HG02759 (cell line): Measurements from ENCODE around the gene IDI2.
A peak's percentile ranks its signal among the peaks of the same experiment; 100 is the strongest.
"Not testable (repeated sequence)": the region's sequence is repeated elsewhere in the genome, so short reads cannot be mapped to it uniquely, and the experiment has no call there.

ENCODE experiments used
- ATAC-seq: cut with Tn5 transposase; IDR thresholded peaks from one replicate; pipeline ENCODE4 v1.9.1; 2021; ENCODE audit warnings: mild to moderate bottlenecking, moderate library complexity; ENCODE audit not compliant: unreplicated experiment

IDI2 gene

DNA sequence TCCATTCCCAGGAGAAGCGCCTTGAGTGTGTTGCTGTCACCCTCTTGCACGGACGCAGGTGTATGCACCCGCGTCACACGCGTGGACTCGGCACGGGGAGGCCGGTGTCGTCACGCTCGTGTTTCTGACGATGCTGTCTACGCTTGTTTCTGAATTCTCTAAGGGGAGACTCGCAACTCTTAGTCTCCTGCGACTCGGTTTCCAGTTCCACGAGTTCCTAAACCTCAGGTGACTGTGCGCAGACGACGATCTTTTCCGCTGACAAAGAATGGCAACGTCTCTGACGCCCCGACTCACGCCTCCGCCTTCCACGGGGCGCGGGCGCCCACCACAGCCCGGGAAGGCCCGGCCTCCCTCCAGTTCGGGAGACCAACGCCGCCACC lies 22.7 kb upstream of the IDI2 start:
- no peak for ATAC-seq

DNA sequence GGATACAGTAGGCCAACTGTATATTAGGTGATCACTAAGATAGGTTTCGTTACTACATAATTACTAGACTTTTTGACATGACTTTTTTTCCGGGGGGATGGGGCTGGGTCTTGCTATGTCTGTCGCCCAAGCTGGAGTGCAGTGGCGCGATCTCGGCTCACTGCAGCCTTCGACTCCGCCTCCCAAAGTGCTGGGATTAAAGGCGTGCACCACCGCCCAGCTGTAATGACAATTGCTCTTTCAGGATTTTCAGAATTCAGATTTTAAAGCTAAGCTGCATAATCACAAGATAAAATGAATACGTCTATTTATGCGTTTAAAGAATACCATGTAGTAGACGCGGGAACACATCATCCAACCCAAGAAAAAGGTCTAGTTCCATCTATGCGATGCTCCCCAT lies 22.3 kb upstream of the IDI2 start:
- ATAC-seq = no peak

DNA sequence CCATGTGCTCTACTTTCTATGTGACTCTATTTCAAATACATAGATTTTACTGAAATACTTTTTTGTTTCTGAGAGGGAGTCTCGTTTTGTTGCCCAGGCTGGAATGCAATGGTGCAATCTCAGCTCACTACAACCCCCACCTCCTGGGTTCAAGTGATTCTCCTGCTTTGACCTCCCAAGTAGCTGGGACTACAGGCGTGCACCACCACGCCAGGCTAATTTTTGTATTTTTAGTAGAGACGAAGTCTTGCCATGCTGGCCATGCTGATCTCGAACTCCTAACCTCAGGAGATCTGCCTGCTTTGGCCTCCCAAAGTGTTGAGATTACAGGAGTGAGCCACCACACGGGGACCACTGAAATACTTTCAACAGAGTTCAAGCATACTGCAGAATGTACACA lies 19.8 kb upstream of the IDI2 start:
- no peak for ATAC-seq

DNA sequence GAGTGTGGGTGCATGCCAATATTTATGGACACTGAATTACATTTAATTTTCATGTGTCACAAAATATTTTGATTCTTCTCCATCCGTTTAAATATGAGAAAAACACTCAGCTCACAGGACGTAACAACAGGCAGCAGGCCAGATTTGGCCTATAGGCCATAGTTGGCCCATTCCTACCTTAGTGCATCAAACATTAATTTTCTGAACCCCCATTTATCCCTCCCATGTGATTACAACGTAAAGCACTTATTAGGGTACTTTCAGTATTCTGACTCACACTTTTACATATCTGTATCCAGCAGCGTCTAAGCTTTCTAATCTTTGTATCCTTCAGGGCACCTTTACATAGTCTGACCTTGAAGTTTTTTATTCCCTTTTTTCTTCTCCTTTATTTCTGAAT lies 19.3 kb upstream of the IDI2 start:
- ATAC-seq = no peak

DNA sequence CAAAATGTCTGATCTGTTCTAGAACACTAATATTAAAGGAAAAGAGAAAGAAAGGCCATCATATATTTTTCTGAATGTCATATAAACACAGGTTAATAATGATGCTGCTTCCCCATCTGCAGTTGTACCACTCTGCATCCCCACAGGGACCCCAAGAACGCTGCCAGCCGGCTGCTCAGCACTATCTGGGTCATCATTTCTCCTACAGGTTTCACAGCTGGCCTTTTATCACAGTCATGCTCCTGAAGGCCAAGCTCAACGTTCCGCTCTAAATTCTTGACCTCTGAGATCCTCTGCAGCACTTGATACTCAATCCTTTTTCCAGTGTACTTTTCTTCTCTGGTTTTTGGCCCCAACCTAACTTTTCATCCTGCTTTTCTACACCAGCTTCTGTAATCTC lies 18.5 kb upstream of the IDI2 start:
- no peak for ATAC-seq

DNA sequence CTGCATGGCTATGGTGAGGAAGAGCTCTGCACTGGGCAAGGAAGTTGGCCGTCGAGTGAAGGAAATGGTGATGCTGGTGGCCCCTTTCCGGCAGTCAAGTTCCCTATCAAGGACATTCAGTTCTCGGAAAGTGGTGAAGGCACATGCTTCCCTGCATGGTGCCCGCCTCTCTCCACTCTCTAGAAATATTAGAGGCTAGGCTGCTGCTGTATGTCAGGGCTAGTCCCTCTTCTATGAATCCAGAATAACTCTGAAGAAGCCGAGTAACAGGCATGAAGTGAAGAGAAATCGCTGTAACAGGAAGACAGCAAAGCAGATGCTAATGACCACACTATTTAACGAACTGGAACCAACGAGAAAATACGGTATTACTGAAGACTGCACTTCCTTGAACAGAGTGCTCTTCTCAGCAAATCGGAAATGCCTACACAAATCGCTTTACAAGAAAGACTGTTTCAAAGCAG lies 17.9 kb upstream of the IDI2 start:
- ATAC-seq = peak; percentile 58

DNA sequence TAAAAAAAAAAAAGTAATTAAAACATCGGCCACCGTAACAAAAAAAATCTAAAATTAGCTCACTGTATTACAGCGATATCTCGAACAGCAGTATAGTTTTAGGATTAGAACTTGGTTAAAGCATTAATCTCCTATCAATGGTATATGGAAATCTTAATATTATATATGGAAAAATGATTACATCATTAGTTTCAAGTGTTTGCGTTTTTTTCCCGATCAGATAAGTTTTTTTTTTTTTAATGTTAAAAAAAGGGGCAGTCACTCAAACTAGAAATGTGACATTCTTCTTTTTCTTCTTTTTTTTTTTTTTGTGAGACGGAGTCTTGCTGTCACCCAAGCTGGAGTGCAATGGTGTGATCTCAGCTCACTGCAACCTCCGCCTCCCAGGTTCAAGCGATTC lies 15.9 kb upstream of the IDI2 start:
- ATAC-seq = no peak

DNA sequence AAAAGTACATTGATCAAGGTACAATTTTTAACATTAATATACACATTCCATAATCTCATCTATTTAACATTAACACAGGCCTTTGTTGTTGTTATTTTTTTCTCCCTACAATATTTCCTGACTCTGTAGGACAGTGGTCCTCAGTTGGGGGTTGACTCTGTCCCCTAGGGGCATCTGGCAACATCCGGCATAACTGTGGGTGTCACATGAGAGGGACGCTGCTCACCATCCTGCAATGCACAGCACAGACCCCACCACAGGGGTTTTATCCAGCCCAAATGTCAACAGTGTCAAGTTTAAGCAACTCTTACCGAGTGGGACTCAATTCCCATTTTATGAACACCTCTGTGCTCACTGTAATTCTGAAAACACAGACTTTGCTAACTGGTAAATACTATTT lies 14.5 kb upstream of the IDI2 start:
- ATAC-seq = no peak

DNA sequence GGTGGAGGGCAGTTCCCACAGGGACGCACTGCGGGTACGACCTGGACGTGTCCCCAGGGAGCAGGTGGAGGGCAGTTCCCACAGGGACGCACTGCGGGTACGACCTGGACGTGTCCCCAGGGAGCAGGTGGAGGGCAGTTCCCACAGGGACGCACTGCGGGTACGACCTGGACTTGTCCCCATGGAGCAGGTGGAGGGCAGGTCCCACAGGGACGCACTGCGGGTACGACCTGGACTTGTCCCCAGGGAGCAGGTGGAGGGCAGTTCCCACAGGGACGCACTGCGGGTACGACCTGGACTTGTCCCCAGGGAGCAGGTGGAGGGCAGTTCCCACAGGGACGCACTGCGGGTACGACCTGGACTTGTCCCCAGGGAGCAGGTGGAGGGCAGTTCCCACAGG lies 13.1 kb upstream of the IDI2 start:
- not testable (repeated sequence) for ATAC-seq

DNA sequence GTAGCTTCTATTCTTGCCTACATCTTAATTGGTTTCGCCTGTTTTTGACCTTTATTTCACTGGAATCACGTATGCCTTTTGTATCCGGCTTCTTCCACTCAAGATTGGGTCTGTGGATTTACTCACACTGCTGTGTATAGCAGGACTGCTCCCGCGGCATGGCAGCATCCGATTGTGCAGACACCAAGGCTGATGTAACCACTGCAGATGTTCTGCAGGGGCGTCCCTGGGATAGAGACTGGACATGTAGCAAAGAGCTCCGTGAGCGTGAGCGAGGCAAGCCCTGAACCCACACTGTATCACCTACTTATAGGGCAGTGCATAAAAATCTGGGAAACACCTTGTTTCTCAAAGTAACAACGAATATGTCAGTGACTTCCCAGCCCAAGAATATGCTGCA lies 11.4 kb upstream of the IDI2 start:
- no peak for ATAC-seq

DNA sequence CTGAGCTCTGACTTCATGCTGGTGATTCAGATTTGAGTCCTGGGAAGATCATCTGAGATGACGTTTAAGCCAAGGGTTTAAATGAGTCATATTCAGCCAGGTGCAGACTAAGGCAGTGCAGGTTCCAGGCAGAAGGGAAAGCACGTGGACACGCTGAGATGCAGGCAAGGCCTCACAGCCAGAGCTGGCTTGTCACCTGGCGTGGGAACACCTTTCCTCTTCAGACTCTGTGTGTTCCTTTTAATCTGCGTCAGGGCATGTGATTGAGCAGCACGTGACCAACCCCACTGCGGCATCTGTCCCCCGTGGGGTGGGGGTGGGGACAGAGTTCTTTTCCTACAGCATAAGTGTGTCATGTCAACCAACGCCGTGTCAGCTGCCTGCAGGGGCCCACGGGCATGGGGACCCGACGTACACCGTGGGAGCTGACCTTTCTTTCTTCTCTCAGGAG lies 10.7 kb upstream of the IDI2 start:
- ATAC-seq = peak; percentile 82

DNA sequence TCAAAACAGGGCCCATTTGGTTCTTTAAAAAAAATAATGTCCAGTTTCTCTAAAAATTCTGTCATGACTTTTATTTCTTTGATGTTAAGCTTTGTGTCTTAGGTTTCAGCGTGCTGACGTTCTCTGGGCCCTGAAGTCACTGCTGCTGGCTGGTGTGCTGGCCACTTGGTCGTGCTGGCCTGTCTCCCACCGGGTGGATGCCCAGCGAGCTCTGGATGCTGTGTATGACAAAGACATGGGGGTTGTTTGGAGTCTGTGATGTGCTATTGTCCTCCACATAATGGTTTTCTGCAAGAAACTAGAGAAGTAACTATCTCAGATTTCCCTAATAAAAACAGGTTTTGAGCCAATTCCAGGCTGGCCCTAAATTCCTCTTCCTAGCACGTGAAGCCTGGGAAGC lies 9.5 kb upstream of the IDI2 start:
- ATAC-seq = no peak

DNA sequence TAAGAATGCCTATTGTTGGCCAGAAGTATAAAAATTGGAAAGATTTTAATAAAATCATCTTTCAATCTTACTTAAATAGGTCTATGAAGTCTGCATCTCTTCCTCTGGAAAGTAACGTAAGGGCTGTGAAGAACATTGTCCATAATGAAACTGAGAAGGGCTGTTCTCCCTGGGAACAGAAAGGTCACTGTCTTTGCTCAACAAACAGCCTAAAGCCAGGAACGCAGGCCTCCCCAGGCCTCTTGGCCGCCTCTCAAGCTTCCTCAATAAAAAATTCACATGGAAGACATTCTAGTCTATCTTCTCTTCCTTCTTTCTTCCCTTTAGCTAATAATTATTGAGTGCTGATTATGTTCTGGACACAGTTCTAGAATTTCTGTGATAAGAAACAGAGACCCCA lies 9.1 kb upstream of the IDI2 start:
- ATAC-seq = no peak

DNA sequence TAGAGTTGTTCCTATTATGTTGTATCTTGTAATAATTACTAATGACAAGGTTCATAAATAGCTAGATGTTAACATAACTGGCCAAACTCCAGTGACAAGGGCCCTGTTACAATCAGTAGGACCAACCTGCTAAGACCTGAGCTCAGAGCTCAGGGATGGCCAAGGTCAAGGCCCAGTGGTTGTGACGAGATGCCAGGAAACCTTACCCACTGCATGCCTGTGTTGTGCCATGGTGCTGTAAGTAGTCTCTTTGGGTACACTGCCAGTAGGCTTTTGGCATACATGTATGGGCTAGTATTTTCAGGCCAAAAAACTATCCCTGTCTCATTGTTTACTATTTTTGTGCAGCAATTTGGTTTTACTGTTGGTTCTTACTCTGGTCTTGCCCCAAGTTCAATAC lies 7.9 kb upstream of the IDI2 start:
- ATAC-seq = no peak

DNA sequence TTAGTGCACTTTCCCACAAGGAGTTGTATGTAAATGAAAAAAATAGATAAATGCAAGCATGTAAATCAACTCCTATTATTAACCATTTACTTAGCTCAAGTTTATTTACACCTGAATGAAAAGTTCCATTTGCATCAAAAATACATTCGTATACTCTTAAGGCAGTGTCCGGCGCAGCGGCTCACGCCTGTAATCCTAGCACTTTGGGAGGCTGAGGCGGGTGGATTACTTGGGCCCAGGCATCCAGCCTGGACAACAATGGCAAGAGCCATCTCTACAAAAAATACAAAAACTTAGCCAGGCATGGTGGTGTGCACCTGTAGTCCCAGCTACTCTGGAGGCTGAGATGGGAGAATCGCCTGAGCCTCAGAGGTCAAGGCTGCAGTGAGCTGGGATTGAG lies 4.2 kb upstream of the IDI2 start:
- ATAC-seq = no peak

DNA sequence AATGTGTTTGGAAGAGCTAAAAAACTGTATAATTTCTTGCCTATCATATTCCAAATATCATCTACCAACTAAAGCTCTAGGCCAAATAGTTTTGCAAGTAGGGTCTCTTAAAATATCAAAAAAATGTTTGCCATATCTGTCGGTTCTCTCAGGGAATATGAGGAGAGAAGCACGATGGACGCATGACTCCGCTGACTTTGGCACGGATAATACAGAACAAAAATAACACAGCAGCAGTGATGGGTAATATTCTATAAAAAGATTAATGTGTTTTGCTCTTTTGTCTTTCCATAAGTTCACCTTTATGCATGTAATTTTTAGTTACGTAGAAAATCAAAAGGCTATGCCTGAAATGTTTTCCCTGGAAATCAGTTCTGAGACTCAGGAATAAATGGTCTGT lies 919 bp upstream of the IDI2 start:
- ATAC-seq = no peak

DNA sequence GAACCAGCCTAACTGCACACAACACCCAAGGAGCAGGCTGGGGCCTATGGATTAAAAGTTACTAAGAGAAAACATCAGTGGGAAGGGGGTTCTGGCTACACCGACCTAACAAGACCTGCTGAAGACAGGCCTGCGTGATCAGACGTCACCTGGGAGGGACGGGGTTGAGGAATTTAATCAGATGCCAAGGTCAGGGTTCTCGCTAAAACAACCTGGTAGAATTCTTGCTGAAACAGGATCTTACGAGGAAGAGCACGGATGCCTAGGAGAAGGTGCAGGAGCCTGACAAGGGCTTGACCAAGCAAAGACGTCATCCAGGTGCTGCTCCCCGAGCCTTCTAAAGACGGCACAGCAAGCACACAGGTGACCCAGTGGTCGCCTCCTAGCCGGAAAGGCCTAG lies 1.6 kb downstream of the IDI2 start:
- ATAC-seq = no peak

DNA sequence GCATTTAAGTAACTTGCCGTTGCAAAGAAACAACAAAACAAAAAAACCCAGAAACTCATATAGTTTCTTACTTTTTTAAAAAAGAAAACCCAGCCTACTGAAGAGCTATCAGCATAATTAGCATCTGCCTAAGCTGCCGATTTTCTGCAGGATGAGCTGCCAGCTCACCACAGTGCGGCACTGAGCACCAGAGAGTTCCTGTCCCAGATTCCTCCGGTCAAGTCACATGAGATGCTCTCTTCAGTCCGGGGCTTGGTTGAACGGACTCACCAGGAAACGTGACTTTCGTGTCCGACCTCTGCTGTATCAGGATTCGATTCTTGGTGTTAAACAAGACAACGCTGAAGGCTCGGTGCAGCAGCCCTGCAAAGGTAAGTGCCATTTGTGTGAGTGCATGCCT lies 3.2 kb downstream of the IDI2 start:
- ATAC-seq = no peak

DNA sequence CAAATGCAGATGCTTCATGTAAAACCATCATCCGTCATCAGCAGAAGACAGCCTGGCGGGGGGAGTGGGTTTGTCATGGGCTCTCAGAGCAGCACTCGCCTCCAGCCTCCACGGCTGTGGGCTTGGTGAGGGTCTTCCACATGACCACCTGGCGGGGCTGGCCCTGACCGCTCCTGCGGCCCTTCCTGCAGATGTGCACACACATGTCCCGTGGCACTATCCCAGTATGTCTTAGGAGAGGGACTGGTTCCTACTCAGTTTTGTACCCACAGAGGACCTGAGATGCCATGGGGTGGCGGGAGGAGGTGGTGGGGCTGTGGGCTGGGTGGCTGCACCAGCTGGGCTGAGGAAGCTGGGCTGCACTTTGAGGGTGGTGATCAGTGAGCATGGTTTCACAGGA lies 4.7 kb downstream of the IDI2 start:
- no peak for ATAC-seq

DNA sequence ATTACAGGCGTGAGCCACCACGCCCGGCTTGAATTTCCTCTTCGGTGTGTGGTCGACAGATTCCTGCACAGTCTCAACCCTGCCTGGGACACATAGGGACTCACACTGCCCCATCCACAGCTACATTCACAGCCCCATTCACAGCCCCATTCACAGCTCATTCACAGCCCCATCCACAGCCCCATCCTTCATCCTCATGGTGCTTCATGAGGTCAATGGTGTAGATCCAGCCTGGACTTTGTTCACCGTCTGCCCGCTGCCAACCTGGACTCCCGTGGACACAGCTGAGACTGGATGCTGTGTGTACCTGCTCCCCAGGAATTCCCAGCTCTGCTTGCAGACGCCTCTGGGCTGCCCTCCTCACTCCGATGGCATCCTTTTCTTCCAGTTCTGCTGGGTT lies 5.2 kb downstream of the IDI2 start:
- ATAC-seq = no peak

DNA sequence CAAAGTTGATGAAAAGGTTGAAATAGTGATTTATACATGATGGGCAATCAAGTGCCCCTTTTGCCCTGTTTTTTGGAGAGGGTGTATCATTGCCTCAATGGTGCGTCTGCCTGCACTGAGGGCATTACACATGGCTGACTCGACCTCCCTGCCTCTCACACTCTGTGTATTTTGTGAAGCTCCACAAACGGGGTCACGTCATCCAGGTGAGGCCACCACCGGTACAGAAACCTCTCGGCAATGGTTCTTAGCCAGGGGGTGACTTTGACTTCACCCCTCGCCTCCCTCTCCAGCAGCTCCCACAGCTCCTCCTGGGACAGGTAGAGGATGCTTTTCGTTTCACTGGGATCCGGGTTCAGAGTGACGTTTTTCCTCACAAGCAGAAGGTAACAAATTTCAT lies 6.3 kb downstream of the IDI2 start:
- no peak for ATAC-seq

DNA sequence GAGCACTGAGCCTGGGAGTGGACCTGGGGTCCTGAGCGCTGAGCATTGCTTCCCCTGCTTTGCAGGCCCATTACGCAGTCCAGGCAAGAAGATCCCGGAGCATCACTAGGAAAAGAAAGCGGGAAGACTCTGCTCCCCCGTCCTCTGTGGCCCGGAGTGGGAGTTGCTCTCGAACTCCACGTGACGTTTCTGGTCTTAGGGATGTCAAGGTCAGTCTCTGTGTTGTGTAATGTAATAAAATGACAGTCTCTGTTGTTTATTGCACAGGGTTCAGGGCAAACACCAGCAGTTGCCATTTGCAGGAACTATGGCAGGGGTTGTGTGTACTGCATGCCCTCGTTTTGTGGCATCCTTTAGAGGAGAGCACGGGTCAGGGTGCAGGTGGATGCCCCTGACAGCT lies 10.0 kb downstream of the IDI2 start:
- no peak for ATAC-seq

DNA sequence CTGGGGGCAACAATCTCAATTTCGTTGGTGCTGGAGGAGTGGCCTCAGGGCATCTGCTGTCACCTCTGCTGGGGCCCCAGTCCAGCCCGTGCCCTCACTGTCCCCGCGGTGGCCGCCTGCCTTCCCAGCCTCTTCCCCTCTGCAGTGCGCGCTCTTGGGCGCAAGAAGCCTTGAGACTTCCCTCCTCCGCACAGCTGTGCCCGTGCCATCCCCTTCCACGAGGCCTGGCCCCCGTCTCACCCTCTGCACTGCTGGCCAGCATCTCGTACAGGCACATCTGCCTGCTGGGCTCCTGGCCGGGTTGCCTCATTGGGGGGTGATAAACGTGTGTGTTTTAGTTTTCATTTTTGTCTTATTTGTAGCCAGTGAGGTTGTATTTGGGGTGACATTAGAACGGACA lies 14.0 kb downstream of the IDI2 start:
- ATAC-seq = no peak

DNA sequence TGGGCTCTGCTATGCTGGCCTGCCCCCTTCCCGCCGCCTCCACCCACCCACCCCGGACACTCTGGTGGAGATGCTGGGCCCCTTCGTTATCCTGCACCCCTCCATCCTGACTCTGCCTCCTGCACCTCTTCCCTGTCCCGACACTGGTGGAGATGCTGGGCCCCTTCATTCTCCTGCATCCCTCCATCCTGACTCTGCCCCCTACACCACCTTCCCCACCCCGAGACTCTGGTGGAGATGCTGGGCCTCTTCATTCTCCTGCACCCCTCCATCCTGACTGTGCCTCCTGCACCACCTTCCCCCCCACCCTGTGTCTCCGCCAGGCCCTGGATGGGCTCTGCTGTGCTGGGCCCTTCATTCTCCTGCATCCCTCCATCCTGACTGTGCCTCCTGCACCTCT lies 15.0 kb downstream of the IDI2 start:
- ATAC-seq = no peak
